Ovary (tissue), 9 donors: ENCODE results near the gene CCL4. TPM values are rescaled to one million over a fixed set of nuclear protein-coding genes. Genes with fewer than 3 reads are reported as not detected.

Experiments used
- DNase-seq, 5 donors: peaks; one replicate each; pipeline ENCODE4 v3.0.0-alpha.2; 2019 to 2020
- H3K27ac ChIP-seq, 2 donors: fragments of 200-600 bp; one replicate each; pipeline versions ENCODE4 v1.5.1 to v1.8.0; 2019 to 2022
- H3K27me3 ChIP-seq: fragments of 200-600 bp; one replicate; pipeline ENCODE4 v1.8.0; 2022
- H3K36me3 ChIP-seq: fragments of 200-600 bp; sonication (generic); one replicate; pipeline ENCODE4 v1.5.1; 2019
- H3K4me1 ChIP-seq: one replicate; pipeline ENCODE4 v1.8.1; 2013; ENCODE audit warnings: mild to moderate bottlenecking, moderate library complexity; ENCODE audit not compliant: insufficient read depth
- H3K4me3 ChIP-seq: fragments of 200-600 bp; sonication (generic); one replicate; pipeline ENCODE4 v1.5.1; 2017
- H3K9me3 ChIP-seq, 2 donors: fragments of 200-600 bp in 1 of 2; sonication (generic) in 1 of 2; one replicate each; pipeline versions ENCODE4 v1.5.1 to v1.8.1; 2013 to 2019; ENCODE audit warnings: mild to moderate bottlenecking in 1 of 2, moderate library complexity in 1 of 2
- CTCF ChIP-seq, 3 donors: fragments of 450-650 bp in 2 of 3; fragments of 200-600 bp in 1 of 3; IDR thresholded peaks; one replicate each; pipeline versions ENCODE4 v1.5.1 to v1.8.0; 2016 to 2022; ENCODE audit warnings: antibody characterized with exemption in 3 of 3, mild to moderate bottlenecking in 1 of 3
- EP300 ChIP-seq: sonication (generic); formaldehyde crosslinking; IDR thresholded peaks from one replicate; pipeline ENCODE4 v1.6.1; 2017; ENCODE audit warnings: antibody characterized with exemption
- POLR2A ChIP-seq: fragments of 450-650 bp; IDR thresholded peaks from one replicate; pipeline ENCODE4 v1.6.1; 2017; ENCODE audit warnings: antibody characterized with exemption, mild to moderate bottlenecking, moderate library complexity
- WGBS, 3 donors: extraction: QIAGEN DNeasy Blood & Tissue Kit in 1 of 3; methylation state at CpG; one replicate each; pipeline versions ENCODE4 v1.1.5 to v1.1.7; 2013 to 2017; 5-methylcytosine and 5-hydroxymethylcytosine counted together
- intact Hi-C, 4 donors: fragments of 100-400 bp; cut with DNase I; formaldehyde crosslinking; loops; one replicate each; pipeline versions ENCODE4 v1.11.0 to v1.15.1; 2022 to 2023
- polyA plus RNA-seq, 2 donors: library from polyadenylated mRNA; stranded (reverse); fragments of 200-250 nt in 1 of 2; fragments of 350-450 nt in 1 of 2; fragmentation: Illumina TruSeq in 1 of 2; extraction: RNeasy Lipid Tissue Mini Kit (QIAGEN cat#74804) in 1 of 2; gene quantifications; one replicate each; pipeline ENCODE4 v1.2.3, GENCODE V29; 2013 to 2014
- total RNA-seq, 7 donors: library from RNA; depleted of rRNA in 2 of 7; stranded (reverse); fragments of >200 nt in 2 of 7; fragmentation: NEBNext Ultra II Directional in 3 of 7; extraction: Animal tissue kit (Norgen Biotek cat#: 25700) in 3 of 7; gene quantifications; one replicate each; pipeline versions ENCODE4 v1.1.0 to v1.2.4, GENCODE V29; 2016 to 2023
- donor health status: DM: no; HTN: no; CAD: no; lungs with moderate emphysema.
- donor health status: DM: no; HTN: no; CAD: no.
- donor health status: Bipolar disorder and iron deficiency.
- donor health status: DM: yes; HTN: yes; CAD: no.
- donor health status: DM: no; HTN: no; CAD: no.
- donor health status: DM: yes; HTN: yes; CAD: no.

CCL4 gene
- total and polyA plus RNA-seq, 9 donors = 1.1 to 17.2 (median 2.3) TPM

GRCh38 chr17:36135465-36135864, 31.8 kb downstream of the CCL4 start:
- H3K4me3 ChIP-seq = no peak overlapping the region
- no peak overlapping the region for H3K27ac ChIP-seq
- no peaks in the 10 kb centered on the region for H3K9me3 ChIP-seq
- no peak for DNase-seq
- no peaks in the 10 kb centered on the region for H3K4me1 ChIP-seq
- 76 to 92% (median 85%) methylated on average over 4 of the region's 4 CpGs for WGBS, 3 donors
- H3K36me3 ChIP-seq = no peaks in the 10 kb centered on the region
- intact Hi-C loops = no loop called here
- no peak for TF ChIP-seq POLR2A
- no peak for TF ChIP-seq EP300
- no peak for TF ChIP-seq CTCF (IDR thresholded peaks at IDR 0.05)
- H3K27me3 ChIP-seq = no peaks in the 10 kb centered on the region

GRCh38 chr17:36136036-36136435, 32.4 kb downstream of the CCL4 start:
- Histone ChIP-seq H3K27me3 (no peaks in the 10 kb centered on the region), H3K27ac (no peak overlapping the region), H3K4me1 (no peaks in the 10 kb centered on the region), H3K9me3 (no peaks in the 10 kb centered on the region), H3K36me3 (no peaks in the 10 kb centered on the region), H3K4me3 (no peak overlapping the region)
- no peak for TF ChIP-seq CTCF (IDR thresholded peaks at IDR 0.05)
- 66 to 77% (median 77%) methylated on average over 1 of the region's 1 CpG for WGBS, 3 donors
- DNase-seq = no peak
- intact Hi-C loops = no loop called here

GRCh38 chr17:36136439-36136838, 32.8 kb downstream of the CCL4 start:
- H3K4me1 ChIP-seq = no peaks in the 10 kb centered on the region
- no peaks in the 10 kb centered on the region for H3K36me3 ChIP-seq
- no peak overlapping the region for H3K4me3 ChIP-seq
- no peak overlapping the region for H3K27ac ChIP-seq
- no peak for DNase-seq
- H3K27me3 ChIP-seq = no peaks in the 10 kb centered on the region
- no peaks in the 10 kb centered on the region for H3K9me3 ChIP-seq
- WGBS, 3 donors = 63 to 68% (median 67%) methylated on average over 1 of the region's 1 CpG
- TF ChIP-seq CTCF (IDR thresholded peaks at IDR 0.05) = no peak
- TF ChIP-seq EP300 = no peak
- TF ChIP-seq POLR2A = no peak
- intact Hi-C loops = no loop called here

GRCh38 chr17:36142235-36142634, 38.6 kb downstream of the CCL4 start:
- Histone ChIP-seq H3K4me1 (no peaks in the 10 kb centered on the region), H3K36me3 (no peaks in the 10 kb centered on the region), H3K27me3 (no peaks in the 10 kb centered on the region), H3K27ac (no peak overlapping the region), H3K4me3 (no peak overlapping the region), H3K9me3 (no peaks in the 10 kb centered on the region)
- intact Hi-C loops = loop anchor here in 1 of 4 donors (10.0 kb wide), 1 partner anchor 77 kb away; the partner anchor contains the start of gene CCL18
- no peak for DNase-seq
- TF ChIP-seq POLR2A = no peak
- TF ChIP-seq CTCF (IDR thresholded peaks at IDR 0.05) = no peak
- TF ChIP-seq EP300 = no peak

GRCh38 chr17:36142806-36143205, 39.2 kb downstream of the CCL4 start:
- intact Hi-C loops = loop anchor here in 1 of 4 donors (10.0 kb wide), 1 partner anchor 78 kb away; the partner anchor contains the start of gene CCL18
- no peak overlapping the region for H3K27ac ChIP-seq
- DNase-seq = no peak
- no peaks in the 10 kb centered on the region for H3K36me3 ChIP-seq
- no peaks in the 10 kb centered on the region for H3K4me1 ChIP-seq
- no peaks in the 10 kb centered on the region for H3K27me3 ChIP-seq
- H3K4me3 ChIP-seq = no peak overlapping the region
- no peaks in the 10 kb centered on the region for H3K9me3 ChIP-seq
- TF ChIP-seq EP300 = no peak
- TF ChIP-seq POLR2A = no peak
- TF ChIP-seq CTCF (IDR thresholded peaks at IDR 0.05) = no peak
- 86 to 92% (median 86%) methylated on average over 8 of the region's 8 CpGs for WGBS, 3 donors
